ENCODE measurements around the gene SYT9.

Gene SYT9

DNA sequence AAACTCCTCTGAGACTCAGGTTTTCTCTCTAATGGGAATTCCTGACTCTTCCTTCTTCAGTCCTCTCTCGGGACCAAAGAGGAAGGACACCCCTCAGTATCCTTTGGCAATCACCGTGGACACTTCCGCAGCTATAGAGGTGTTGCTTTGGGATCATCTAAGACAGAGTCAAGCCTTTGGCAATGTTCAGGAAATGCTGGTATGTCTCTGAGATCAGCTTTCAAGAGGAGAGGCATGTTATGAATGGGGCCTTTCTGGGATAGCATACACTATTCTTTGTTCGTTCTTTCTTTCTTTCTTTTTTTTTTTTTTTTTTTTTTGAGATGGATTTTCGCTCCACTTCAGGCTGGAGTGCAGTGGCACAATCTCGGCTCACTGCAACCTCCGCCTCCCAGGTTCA lies 219.4 kb downstream of the SYT9 start:
- DNase-seq (ENCODE audit: low read depth in 2 of 2), result no peak

DNA sequence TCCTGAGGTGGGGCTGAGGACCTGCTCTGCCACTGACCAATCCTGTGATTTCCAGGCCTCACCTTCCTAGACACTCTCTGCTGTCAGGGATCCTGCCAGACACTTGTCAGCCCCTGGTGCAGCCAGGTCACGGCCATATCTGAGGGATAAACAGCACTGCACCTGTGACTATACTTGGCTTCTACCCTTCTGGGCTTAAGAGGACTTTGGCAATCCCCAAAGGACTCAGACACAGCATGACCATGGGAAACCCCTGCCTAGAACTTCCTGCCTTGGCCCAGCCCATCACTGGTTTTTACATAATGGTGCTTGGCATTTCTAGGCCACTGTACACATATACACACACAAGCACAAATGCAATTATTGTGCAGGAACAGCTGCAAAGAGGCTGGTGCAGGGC lies 222.0 kb downstream of the SYT9 start:
- no peak for DNase-seq (ENCODE audit: low read depth in 2 of 2)

DNA sequence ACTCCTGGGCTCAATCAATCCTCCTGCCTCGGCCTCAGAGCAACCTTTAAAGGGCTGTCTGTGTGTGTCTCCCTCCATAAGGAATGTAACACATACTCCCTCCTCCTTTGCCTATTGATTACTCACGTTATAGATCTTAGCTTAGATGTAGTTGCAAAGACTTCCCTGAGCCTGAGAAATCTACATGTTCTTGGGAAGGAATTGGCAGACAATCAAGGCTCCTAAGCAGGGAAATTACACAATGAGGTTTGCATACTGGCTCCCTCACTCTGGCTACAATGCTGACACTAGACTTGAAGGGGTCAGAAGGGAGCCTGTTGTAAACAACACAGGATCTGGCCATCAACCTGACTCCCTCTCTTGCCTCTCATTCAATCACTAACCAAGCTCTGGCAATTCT lies 228.4 kb downstream of the SYT9 start:
- no peak for DNase-seq (ENCODE audit: low read depth in 2 of 2)

DNA sequence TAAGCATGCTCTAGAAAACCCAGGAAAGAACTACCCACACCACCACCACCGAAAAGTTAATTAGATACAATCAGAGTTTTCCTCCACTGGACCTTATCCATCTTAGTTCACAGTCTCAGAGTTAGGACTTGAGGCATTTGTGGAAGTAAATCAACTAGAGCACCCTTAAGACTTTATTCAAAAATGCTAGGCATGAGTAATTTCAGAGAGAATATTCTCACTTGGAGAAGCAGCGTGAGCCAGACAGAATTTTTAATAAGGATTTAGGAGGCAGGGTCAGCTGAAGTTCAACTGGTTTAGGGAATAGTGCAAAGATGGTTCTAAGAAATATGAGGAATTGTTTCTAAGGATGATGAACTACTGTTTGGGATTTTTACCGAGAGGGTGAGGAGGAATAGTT lies 232.4 kb downstream of the SYT9 start:
- DNase-seq (ENCODE audit: low read depth in 2 of 2), result no peak

DNA sequence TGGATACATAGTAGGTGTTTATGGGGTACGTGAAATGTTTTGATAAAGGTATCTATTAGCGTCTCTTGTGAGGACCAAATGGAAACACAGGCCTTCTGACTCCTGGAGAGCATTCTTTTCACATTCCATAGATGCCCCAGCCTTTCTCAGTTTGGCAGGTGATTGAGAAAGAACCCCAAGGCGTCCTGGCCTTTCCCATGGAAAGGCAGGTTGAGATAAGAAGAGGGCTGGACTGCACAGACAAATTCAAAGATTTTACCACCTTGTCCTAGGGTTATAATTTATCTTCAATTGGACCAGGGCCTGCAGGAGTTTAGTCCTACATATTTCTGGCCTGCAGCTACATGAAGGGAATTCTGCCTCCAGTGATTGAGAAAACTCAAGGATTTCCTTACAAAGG lies 232.9 kb downstream of the SYT9 start:
- DNase-seq (ENCODE audit: low read depth in 2 of 2), result no peak

DNA sequence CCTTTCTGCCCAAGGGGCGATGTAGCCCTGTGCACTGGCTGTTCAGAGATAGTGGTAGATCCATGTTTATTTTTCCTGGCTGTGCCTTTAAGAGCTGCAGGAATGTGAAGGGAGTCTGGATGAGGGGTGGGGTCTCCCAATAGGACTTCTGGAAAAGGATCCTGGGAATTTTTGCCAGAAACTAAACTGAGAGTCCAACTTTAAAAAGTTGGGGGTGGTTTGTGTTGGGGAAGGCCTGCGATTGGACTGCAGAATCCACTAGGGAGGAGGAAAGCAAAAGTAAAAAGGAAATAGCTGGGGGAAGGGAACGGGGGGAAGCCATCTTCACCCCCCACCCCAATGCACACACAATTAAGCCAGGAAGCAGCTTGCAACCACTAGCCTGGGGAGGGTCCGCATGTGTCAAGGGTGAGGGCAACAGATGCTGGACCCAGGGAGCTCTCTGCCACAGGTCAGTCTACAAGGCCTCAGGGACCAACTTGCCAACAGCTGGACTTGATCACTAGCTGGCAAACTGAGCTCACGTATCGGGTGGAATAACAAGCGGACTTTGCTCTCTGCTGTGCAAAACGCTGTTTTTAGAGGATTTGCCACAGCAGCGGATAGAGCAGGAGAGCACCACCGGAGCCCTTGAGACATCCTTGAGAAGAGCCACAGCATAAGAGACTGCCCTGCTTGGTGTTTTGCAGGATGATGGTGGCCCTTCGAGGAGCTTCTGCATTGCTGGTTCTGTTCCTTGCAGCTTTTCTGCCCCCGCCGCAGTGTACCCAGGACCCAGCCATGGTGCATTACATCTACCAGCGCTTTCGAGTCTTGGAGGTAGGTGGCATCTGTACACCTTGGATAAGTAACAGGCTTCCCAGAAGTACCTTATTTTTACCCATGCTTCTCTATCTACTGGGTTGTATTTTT lies 233.7 kb downstream of the SYT9 start, which contains the start of gene OLFML1:
Gene OLFML1, plus strand, starts transcription at position 321 of the 912 bp plus-strand sequence. Its CDS starts 370 bp downstream, at position 691.
- peak; percentile 31 to 44 for DNase-seq (ENCODE audit: low read depth in 2 of 2)

DNA sequence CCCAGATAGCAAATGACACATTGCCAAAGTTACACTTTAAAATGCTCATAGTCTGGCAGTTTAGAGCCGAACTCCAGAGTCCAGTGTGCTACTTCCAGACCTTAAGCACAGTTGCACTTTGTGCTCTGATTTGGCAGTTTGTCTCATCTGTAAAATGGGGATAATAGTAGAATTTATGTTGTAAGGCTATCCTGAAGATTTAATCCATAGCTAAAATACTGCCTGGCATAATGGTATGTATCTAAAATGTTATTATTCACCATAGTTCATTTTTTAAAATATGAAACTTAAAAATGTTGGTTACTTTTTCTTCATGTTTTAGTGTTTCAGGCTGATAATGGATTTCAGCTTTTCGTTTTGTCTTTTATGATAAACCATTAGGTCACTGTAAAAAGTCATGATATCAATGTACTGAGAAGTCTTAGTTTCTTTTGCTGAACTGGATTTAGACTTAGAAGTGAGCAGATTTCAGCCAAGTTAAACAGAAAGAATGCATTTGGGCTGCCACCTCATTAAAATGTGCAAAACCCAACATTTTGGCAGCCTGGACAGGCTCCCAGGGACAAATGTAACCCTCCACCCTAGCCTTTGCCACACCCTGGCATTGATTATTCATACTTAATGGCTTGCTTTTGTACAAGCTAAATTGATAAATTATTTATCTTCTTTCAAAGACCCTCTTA lies 234.5 kb downstream of the SYT9 start:
- DNase-seq (ENCODE audit: low read depth in 2 of 2), result no peak

DNA sequence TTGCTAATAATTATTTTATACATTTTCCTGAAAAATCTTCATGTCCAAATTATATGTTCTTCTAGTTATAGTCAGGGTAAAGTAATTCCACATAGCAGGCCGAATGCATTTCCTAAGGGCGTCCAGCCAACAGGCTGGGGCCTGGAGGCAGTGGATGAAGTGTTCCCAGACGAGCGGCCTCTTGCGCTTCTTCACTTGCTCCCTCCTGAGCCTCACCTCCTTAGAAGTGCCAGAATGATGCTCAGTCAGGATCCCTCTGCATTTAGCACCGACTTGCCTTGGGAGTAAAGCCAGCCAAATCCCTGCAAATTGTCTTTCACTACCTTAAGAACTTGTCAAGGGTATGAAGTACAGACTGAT lies 235.1 kb downstream of the SYT9 start:
- DNase-seq (ENCODE audit: low read depth in 2 of 2), result no peak

DNA sequence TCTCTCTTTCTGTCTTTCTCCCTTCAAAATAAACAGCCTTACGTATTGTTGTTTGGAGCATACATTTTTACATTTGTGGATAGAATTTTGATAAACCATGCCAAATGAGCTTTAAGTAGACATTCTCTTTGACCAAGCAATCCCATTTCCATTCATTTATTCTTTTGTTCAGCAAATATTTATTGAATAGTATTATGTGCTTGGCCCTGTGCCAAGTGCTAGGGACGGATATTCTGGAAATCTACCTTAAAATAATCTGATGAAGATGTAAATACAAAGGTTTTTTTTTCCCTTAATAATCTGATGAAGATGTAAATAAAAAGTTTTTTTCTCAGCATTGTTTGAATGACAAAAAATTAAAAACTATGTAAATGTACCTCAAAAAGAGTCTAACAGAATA lies 235.7 kb downstream of the SYT9 start:
- DNase-seq (ENCODE audit: low read depth in 2 of 2), result no peak

DNA sequence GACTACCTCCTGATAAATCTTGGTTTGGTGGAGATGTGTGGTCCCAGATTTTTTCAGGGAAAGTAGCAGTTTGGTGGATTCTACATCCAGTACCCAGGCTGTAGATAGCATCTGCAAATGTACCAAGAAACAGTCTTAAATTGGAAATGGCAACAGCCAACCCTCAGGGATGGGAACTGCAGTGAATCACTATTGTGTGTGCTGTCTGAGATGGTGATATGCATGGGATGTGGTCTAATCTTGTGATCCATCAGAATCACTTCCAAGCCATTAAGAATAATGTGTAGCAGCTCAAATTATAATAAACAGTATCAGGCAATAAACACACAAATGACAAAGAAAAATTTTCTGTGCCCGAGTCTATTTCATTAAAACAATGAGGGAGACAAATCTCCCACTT lies 237.0 kb downstream of the SYT9 start:
- DNase-seq (ENCODE audit: low read depth in 2 of 2), result no peak

DNA sequence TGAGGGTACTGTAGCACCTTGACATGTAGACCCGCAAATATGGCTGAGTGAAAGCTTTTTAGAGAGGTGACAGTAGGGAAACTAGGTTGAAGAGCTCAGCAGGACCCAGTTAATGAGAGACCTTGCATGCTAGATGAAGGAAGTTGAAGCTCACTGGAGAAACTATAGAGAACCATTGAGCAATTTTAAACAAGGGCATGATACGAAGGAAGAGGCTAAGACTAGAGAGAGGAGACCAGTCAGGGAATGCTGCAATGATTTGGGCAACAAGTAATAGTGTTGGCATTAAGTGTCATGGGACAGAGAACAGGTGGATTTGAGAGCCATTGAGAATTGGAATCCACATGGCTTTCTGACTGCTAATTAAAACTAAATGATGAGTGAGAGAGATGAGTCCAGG lies 237.7 kb downstream of the SYT9 start:
- no peak for DNase-seq (ENCODE audit: low read depth in 2 of 2)

DNA sequence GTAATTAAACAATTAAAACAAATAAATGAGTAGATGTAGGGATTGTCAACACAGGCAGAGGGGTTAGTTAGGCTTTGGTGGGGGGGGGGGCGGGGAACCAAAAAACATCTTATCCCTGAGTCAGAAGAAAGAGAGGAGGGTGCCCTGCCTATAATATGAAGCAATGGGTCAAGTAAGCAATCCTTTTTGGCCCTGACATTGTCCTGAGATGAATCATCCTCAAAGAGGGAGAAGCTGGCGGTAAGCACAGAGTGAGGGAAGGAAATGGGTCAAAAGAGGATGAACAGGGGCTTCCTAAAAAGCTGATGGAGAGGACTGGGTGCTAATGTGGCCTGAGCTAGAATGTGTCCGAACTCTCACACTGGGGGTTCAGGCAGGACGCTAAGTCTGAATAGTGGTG lies 238.3 kb downstream of the SYT9 start:
- peak; percentile 18 to 22 for DNase-seq (ENCODE audit: low read depth in 2 of 2)

DNA sequence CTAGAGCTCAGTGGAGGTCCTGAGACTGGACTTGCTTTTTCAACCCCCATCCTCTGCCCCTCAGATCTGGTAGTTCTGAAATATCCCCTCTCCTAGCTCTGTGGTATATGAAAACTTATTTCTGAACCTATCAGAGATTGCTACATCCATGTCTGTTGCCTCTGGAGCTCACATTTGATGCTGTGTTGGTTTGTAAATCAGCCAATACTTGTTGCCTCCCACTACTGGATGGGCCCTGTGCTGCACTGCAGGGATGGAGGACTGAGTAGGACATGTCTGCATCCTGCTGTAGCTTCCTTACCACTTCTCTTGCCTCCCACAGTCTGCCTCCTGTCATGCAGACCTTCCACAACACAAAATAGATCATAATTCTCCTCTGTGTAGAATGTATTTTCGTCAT lies 238.8 kb downstream of the SYT9 start:
- no peak for DNase-seq (ENCODE audit: low read depth in 2 of 2)

DNA sequence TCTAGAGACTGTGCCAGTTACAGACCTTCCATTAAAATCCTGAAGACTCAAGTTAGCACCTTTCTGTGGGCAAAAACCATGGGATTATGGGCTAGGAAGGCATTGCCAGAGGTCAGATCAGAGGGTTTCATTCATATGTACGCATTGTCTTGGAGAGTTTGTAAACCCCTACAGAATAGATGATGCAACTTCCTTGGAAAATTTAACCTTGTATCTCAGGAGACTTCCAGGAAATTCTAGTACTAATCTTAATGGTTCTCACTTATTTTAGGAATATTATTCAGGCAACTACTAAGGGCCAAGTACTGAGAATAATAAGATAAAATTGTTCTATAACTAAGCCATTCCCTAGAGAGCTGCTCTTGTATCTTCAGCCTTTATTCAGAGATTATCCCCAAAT lies 240.5 kb downstream of the SYT9 start:
- DNase-seq (ENCODE audit: low read depth in 2 of 2), result no peak

DNA sequence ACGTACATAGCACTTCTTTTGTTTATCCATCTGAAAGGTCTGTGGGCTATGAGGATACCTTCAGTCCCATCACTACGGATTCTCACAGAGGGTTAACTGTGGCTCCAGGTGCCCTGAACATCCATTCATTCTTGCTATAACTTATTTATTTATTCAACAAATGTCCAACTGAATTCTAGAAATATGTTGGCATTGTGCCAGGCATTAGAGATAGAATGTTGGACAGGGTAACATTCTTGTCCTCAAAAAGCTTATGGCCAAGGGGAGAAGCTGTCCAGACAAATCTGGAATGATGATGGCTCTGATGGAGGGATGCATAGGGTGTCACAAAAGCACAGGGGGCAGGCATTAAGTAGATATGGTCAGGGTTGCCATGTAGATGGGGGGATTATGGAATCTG lies 242.0 kb downstream of the SYT9 start:
- DNase-seq (ENCODE audit: low read depth in 2 of 2), result no peak

DNA sequence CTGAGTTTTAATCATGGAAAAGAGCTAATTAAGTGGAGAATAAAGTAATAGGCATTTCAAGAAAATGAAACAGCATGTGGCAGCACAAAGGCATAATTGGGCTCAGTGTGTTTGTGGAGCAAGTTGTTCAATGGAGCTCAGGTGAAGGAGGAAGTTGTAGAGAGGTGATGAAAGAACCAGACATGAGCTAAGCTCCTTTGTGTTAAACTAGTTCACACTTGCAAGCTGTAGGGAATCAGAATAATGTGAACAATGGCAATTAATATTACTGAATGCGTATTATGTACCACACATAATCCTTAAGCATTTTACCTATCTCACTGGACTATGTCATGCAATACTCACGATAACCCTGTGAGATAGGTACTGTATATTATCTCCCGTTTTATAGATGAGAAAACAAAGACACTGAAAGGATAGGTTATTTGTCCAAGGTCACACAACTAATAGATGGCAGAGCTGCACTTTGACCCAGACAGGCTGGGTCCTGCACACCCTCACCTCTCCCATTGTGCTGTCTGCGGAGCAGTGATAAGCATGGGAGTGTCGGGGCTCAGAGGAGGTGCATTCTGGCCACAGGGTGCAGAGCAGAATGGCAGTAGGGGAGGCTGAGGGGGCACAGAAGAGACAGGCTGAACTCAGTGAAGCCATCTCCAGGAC lies 242.5 kb downstream of the SYT9 start:
- DNase-seq (ENCODE audit: low read depth in 2 of 2), result no peak

DNA sequence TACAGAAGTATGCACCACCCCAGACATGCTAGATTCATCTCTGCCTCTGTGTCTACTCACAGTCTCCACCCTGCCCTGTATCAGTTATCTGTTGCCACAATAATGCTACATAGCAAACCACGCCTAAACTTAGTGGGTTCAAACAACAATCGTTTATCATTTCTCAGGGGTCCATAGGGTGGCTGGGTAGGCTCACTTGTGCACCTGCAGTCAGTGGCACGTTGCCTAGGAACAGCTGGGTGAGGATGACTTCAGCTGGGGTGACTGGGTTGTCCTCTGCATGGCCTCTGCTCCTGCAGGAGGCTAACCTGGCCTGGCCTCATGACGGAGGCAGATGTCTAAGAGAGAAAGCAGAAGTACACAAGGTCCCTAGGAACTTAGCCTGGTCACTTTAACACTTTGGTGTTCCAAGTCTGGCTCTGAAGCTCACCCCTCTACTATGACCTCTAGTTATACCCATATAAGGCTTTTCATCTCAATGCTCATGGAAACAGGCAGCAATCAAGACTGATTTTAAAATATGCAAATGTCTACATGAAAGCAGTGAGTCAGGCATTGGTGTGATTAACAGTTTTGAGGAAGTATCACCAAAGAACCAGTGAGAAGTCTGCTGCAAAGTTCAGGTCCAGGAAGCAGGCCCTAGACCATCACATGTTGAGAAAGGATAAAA lies 244.3 kb downstream of the SYT9 start:
- no peak for DNase-seq (ENCODE audit: low read depth in 2 of 2)

DNA sequence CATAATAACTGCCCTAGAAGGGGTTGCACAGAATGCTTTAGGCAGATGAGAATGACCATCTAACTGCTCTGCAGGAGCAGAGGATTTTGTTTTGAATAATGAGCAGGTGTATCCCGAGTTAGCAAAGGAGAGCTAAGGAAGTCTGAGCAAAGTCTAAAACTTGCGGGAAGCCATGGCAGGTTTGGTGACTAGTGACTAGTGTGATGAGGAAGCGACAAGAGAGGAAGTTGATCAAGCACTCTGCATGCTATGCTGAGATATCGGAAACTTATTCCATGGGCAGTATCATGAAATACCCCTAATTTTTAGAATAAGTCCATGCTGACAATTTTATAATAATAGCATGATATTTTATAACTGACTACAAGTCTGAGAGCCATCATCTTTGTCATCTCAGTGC lies 246.5 kb downstream of the SYT9 start:
- DNase-seq (ENCODE audit: low read depth in 2 of 2), result no peak

DNA sequence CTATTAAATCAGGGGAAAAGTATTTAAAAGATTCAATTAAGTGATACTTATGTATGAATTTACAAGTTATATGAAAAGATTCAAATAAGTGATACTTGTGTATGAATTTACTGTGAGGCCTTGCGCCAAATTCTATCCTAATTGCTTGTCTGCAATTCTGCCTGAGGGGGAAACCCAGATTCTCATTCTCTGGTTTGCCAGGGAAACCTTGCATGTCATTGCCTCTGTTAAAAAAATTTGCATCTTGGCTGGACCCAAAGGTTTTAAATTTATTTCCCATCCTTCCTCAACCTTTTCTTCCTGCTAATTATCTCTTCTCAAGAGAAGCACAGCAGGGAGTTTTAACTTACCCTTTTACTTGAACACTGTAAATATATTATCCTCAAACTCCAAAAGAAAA lies 247.4 kb downstream of the SYT9 start:
- DNase-seq (ENCODE audit: low read depth in 2 of 2), result no peak

DNA sequence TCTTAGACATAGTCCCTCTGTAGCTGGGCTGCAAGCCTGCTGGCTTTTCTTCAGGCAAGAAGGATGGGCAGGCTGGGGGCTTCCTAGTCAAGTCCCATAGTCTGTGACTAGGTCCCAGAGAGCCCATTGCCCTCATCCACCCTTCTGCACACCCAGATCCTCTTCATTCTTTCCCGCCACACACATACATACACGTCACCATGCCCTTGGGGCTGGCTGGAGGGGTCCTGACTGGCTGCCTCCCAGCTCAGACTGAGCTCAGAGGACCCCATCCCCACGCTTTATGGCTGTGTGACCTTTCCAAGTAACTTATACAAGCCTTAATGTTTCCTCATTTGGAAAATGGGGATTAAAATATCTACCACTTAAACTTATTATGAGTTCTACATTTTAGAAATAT lies 248.5 kb downstream of the SYT9 start:
- no peak for DNase-seq (ENCODE audit: low read depth in 2 of 2)

DNA sequence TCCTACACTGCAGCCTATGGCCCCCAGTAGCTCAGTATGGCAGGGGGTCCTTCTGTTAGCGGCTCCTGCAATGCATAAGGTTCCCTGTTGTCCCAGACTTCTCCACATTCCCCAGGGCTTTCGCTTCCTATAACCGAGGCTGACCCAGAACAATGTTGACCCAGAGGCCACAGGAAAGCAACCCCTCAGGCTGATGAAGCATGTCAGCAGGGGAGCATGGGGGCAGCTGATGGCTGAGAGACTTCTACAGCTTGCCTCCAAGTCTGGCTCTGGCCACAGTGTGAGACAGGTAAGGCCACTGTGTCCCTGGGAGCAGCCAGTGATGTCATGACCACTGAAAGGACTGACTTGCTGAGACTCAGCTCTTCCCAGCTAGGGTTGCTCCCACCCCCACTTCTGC lies 249.5 kb downstream of the SYT9 start:
- no peak for DNase-seq (ENCODE audit: low read depth in 2 of 2)

DNA sequence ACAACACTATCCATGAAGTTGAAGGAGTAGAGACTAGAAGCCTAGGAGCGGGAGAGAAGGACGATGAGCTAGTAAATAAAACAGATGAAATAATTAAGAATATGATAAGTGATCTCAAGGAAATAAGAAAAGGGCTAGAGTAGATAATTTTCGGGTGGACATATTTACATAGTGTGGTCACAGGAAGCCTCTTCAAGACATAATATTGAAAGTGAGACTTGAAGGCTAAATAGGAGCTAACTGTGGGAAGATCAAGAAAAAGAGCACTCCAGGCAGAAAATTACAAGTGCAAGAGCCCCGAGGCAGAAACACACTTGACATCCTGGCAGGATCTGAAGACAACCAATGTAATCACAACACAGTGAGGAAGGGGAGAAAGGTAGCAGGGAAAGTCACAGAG lies 250.2 kb downstream of the SYT9 start:
- DNase-seq (ENCODE audit: low read depth in 2 of 2), result no peak
